IPS-18a (cell line): ENCODE data around the gene C12orf57.

Experiments used
- H3K27ac ChIP-seq: one replicate; pipeline ENCODE4 v1.5.1; 2013; ENCODE audit warnings: low read length
- H3K27me3 ChIP-seq: one replicate; pipeline ENCODE4 v1.6.1; 2013; ENCODE audit warnings: mild to moderate bottlenecking, low read length; ENCODE audit not compliant: control insufficient read depth, insufficient read depth
- H3K36me3 ChIP-seq: one replicate; pipeline ENCODE4 v1.6.1; 2013; ENCODE audit warnings: low read depth, low read length; ENCODE audit not compliant: control insufficient read depth
- H3K4me1 ChIP-seq: one replicate; pipeline ENCODE4 v1.6.1; 2013; ENCODE audit warnings: low read depth, low read length; ENCODE audit not compliant: control insufficient read depth
- H3K4me3 ChIP-seq: one replicate; pipeline ENCODE4 v1.5.1; 2013; ENCODE audit warnings: low read length
- H3K9ac ChIP-seq: one replicate; pipeline ENCODE4 v1.6.1; 2013; ENCODE audit warnings: mild to moderate bottlenecking, low read length, moderate library complexity
- H3K9me3 ChIP-seq: one replicate; pipeline ENCODE4 v1.6.1; 2013; ENCODE audit warnings: low read depth, low read length; ENCODE audit not compliant: control insufficient read depth

C12orf57 gene

DNA sequence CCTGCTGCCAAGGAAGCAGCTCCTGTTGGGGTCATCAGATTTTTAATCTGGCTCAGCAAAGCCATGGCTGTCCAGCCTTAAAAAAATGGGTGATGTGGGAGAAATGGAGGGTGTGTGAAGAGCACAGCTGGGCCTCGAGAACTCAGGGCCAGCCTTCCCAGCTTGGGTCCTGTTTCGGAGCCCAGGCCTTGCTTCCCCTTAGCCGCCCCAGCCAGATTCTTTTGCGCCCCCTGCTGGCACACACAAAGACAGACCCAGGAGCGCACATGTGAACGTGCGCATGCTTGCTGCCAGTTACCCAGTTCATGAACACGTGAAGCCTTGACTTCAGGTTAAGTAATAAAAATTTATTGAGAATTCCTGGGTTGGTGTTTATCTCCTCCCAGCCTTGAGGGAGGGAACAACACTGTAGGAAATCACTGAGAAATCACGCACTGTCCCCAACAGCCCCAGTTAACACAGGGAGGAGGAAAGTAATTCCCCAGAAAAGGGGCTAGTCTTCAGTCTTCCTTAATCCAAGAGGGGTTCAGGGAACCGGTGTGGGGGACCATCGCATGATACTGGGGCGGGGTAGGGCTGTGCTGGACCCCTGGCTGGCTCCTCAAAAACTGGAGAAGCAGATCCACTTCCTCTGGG lies 21.3 kb downstream of the C12orf57 start:
- Histone ChIP-seq H3K27ac (no peak overlapping the region), H3K4me3 (no peak overlapping the region), H3K4me1 (peaks cover 25% of the 10 kb centered on the region), H3K9me3 (no peaks in the 10 kb centered on the region), H3K27me3 (no peaks in the 10 kb centered on the region), H3K36me3 (peaks cover 49% of the 10 kb centered on the region), H3K9ac (no peak overlapping the region)

DNA sequence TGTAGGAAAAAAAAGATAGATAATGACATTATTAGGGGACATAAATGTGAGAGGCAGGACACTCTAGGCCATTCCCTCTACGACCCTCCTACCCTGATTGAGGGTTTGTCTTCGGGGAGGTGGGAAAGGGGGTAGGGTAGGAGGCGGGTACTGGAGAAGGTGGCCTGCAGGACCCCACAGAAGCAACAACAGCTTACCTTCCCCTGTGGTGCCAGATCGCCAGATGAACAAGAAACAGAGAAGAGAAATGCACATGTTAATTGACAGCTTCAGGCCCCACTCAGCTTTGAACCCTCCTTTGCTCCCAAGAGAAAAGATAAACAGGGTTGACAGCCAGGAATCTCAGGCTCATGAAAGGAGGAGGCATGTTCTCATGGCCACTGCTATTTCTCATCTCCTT lies 21.9 kb downstream of the C12orf57 start:
- H3K27ac ChIP-seq = no peak overlapping the region
- no peaks in the 10 kb centered on the region for H3K27me3 ChIP-seq
- no peaks in the 10 kb centered on the region for H3K9me3 ChIP-seq
- H3K36me3 ChIP-seq = peaks cover 49% of the 10 kb centered on the region
- no peak overlapping the region for H3K4me3 ChIP-seq
- H3K4me1 ChIP-seq = peaks cover 25% of the 10 kb centered on the region
- no peak overlapping the region for H3K9ac ChIP-seq

DNA sequence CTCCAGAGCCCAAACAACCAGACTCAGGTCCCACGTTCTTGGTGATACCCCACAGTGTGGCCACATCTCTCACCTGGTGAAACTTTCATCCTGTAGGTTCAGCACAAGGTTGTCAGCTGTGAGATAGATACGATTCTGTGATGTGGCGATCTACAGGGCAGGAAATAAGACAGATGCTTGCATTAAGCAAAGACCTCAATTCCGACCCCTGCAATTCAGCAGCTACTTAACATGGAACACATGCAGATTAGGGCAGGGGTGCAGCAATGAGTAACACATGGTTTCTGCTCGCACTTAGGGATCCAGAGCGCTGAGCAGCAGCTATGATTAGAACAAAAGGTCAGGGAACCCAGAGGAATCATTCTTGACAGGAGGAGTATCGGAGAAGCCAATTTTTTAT lies 22.5 kb downstream of the C12orf57 start:
- H3K9me3 ChIP-seq = no peaks in the 10 kb centered on the region
- no peak overlapping the region for H3K27ac ChIP-seq
- H3K4me3 ChIP-seq = no peak overlapping the region
- H3K36me3 ChIP-seq = peaks cover 49% of the 10 kb centered on the region
- no peak overlapping the region for H3K9ac ChIP-seq
- no peaks in the 10 kb centered on the region for H3K27me3 ChIP-seq
- peaks cover 19% of the 10 kb centered on the region for H3K4me1 ChIP-seq

DNA sequence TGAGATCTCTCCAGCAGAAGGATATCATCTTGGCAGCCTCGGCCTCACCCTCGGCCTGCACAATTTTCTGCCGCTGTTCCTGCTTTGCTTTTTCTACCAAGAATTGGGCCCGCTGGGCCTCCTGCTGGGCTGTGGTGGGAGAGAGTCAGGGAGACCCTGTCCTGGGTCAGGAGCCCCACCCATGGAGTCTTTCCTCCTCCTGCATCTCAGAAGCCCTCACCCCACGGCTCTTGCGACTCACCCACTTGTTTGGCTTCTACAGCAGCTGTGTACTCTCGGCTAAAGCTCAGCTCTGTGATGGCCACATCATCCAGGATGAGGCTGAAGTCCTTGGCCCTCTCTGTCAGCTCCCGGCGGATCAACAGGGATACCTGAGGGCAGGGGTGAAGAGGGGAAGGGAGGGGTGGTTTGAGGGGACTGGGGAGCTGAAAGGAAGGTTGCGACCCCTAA lies 23.9 kb downstream of the C12orf57 start:
- Histone ChIP-seq H3K4me1 (peaks cover 11% of the 10 kb centered on the region), H3K27ac (no peak overlapping the region), H3K36me3 (peaks cover 49% of the 10 kb centered on the region), H3K27me3 (no peaks in the 10 kb centered on the region), H3K9me3 (no peaks in the 10 kb centered on the region), H3K9ac (no peak overlapping the region), H3K4me3 (no peak overlapping the region)

DNA sequence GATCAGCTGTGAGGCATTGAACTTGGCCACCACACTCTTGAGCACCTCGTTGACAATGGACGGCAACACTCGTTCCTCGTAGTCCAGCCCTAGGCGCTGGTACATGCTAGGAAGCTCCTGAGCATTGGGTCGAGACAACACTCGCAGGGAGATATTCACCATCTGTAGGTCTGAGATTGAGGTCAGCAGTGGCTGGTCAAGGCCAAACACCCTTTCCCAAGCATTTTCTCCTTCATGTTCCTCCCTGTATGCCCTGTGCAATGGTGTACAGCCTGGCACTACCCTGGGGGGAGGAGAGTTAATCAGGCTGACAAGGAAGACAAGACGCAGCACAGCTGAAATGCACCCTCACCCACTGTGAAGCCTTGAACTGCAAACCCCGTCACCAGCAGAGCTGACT lies 24.6 kb downstream of the C12orf57 start:
- Histone ChIP-seq H3K36me3 (peaks cover 49% of the 10 kb centered on the region), H3K27ac (no peak overlapping the region), H3K27me3 (no peaks in the 10 kb centered on the region), H3K4me3 (no peak overlapping the region), H3K4me1 (peaks cover 10% of the 10 kb centered on the region), H3K9me3 (no peaks in the 10 kb centered on the region), H3K9ac (no peak overlapping the region)

DNA sequence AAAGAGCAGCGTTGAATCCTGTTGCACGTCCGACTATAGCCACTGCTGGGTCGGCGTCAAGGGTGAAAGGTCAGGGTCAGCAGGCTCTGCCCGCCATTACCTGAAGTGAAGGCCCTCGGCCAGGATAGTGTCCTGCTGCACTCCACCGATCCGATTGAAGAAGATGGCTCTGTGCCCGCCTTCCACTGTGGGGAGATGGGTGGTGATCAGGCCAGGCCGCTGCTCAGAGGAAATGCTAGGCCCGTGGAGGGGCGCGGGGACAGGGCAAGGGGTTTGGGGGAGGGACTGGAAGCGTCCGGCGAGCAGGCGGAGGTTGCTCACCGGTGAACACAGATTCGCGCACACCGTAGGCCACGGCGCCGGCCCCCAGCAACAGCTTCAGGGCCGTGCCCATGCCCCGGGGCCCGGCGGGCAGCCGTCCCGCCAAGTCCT lies 26.3 kb downstream of the C12orf57 start:
- Histone ChIP-seq H3K36me3 (peaks cover 54% of the 10 kb centered on the region), H3K27me3 (no peaks in the 10 kb centered on the region)

DNA sequence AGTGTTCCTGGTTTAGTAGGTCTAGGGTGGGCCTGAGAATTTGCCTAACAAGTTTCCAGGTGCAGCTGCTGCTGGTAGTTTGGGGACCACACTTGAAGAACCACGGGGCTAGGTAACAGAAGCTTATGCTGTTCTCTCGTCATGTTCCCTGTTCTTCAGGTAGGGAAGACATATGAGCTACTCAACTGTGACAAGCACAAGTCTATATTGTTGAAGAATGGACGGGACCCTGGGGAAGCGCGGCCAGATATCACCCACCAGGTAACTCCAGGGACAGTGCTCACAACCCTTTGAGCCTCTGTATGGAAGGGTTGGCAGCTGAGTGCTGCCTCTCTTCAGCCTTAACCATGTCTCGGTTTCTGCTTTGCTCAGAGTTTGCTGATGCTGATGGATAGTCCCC lies 30.4 kb downstream of the C12orf57 start:
- Histone ChIP-seq H3K27me3 (no peaks in the 10 kb centered on the region), H3K27ac (no peak overlapping the region), H3K4me3 (no peak overlapping the region), H3K9ac (no peak overlapping the region), H3K9me3 (no peaks in the 10 kb centered on the region), H3K36me3 (peaks cover 52% of the 10 kb centered on the region), H3K4me1 (peaks cover 6% of the 10 kb centered on the region)

More for the DNA sequence above, 26.3 kb downstream of the C12orf57 start:
- peak overlapping the region; percentile 99 for H3K4me3 ChIP-seq
- peak overlapping the region; percentile 86 for H3K27ac ChIP-seq
- H3K9ac ChIP-seq = peak overlapping the region; percentile 99
- no peaks in the 10 kb centered on the region for H3K9me3 ChIP-seq
- peaks cover 8% of the 10 kb centered on the region for H3K4me1 ChIP-seq

DNA sequence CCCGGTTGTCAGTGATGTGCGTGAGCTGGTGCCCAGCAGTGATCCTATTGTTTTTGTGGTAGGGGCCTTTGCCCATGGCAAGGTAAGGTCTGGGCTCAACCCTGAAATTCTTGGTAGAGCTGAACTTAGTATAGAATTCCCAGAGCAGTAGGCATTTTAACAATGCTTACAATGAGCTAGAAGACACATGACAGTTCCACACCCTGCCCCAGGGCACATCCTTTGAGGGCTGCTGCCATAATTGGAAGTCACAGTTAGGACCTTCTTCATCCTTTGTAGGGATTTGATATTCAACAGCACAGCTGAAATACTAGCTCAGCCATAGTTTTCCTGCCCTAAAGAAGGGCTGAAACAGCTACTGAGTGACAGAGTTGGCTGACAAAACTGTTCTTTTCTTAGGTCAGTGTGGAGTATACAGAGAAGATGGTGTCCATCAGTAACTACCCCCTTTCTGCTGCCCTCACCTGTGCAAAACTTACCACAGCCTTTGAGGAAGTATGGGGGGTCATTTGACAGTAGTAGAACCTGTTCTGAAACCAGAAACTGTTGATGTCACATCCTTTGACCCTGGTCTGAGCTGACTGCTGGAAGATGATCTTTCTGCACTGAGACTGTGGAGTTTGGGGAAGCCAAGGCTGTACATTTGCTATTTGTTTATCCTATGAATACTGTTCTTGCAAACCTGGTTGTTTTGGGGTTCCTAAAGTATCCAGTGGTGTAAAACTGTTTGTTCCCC lies 31.6 kb downstream of the C12orf57 start:
- H3K9me3 ChIP-seq = no peaks in the 10 kb centered on the region
- peaks cover 59% of the 10 kb centered on the region for H3K36me3 ChIP-seq
- H3K4me1 ChIP-seq = peaks cover 4% of the 10 kb centered on the region
- no peak overlapping the region for H3K9ac ChIP-seq
- H3K27ac ChIP-seq = no peak overlapping the region
- no peaks in the 10 kb centered on the region for H3K27me3 ChIP-seq
- no peak overlapping the region for H3K4me3 ChIP-seq

DNA sequence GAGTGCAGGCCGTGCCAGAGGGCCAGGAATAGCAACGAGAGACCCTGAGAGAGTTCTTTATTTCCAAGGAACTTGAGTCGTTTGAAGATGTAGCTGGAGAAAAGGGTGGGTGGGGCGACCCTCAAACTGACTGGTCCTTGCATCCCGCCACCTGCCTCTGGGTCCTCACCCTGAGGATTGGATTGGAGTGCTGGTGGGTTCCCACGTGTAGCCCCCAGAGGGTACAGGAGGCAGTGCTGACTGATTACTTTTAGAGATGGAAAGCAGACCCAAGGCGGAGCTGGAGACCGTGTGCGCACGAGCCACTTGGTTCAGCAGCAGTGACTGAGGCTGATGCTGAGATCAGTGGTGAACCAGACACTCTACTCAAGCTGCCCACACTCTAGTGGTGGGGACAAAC lies 33.8 kb downstream of the C12orf57 start:
- H3K27ac ChIP-seq = no peak overlapping the region
- no peaks in the 10 kb centered on the region for H3K4me1 ChIP-seq
- H3K9me3 ChIP-seq = no peaks in the 10 kb centered on the region
- no peak overlapping the region for H3K4me3 ChIP-seq
- no peak overlapping the region for H3K9ac ChIP-seq
- H3K27me3 ChIP-seq = no peaks in the 10 kb centered on the region
- H3K36me3 ChIP-seq = peaks cover 77% of the 10 kb centered on the region

DNA sequence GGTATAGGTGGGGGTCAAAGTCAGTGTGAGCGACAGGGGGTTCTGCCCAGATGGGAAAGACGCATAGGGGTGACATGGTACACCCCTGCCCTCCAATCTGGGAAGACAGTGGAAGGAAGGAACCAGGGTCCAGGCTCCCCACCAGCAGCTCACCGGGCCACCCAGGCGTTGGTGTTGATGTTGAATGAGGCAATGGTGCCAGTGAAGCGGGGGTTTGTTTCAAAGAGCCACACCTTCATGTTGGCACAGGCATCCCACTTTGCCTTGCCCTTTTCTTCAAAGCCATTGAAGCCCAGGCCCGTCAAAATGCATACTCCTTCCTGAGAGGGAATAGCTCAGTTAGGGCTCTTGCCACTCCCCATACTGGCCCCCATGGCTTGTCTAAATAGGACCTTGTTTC lies 34.4 kb downstream of the C12orf57 start:
- Histone ChIP-seq H3K36me3 (peaks cover 77% of the 10 kb centered on the region), H3K4me1 (no peaks in the 10 kb centered on the region), H3K4me3 (no peak overlapping the region), H3K9ac (no peak overlapping the region), H3K27me3 (no peaks in the 10 kb centered on the region), H3K9me3 (no peaks in the 10 kb centered on the region), H3K27ac (no peak overlapping the region)

DNA sequence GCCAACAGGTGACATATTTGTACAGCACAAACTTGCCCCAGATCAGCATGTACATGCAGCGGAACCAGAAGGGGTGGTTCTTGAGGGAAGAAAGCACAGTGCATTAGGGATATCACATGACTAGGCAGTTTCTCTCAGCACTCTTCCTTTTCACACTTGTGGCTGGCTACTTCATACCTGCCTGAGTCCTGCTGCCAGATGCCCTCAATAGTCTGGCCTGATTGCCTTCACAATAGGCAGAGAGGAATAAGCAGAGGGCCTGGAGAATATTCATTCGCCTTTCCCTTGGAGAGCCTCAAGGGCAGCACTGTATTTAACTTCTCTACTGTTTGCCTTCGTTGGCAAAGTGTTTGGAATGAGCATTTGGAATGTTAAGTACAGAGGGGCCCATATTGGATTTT lies 34.8 kb downstream of the C12orf57 start:
- no peaks in the 10 kb centered on the region for H3K27me3 ChIP-seq
- no peaks in the 10 kb centered on the region for H3K4me1 ChIP-seq
- H3K36me3 ChIP-seq = peaks cover 77% of the 10 kb centered on the region
- no peak overlapping the region for H3K4me3 ChIP-seq
- no peaks in the 10 kb centered on the region for H3K9me3 ChIP-seq
- H3K27ac ChIP-seq = no peak overlapping the region
- H3K9ac ChIP-seq = no peak overlapping the region

DNA sequence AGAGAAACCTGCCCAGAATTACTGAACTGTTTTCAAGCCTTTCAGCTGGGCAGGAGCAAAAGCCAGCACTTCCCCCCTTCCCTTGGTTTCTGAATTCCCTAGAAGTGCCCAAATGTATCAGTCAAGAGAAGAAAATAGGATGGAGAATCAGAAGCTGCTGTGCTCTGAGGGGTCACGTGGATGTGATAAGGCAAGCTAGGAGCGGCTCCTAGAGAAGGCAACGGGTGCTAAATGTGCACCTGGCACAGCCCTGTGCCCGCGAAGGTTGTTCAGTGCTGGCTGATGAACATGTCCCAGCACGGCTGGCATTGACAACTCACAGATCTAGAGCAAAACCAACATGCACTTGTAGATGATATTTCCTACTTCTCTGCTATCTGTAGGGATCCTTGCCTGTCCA lies 35.2 kb downstream of the C12orf57 start:
- no peak overlapping the region for H3K9ac ChIP-seq
- H3K9me3 ChIP-seq = no peaks in the 10 kb centered on the region
- no peaks in the 10 kb centered on the region for H3K4me1 ChIP-seq
- H3K36me3 ChIP-seq = peaks cover 74% of the 10 kb centered on the region
- H3K4me3 ChIP-seq = no peak overlapping the region
- no peaks in the 10 kb centered on the region for H3K27me3 ChIP-seq
- H3K27ac ChIP-seq = no peak overlapping the region
